GM19193 (cell line): Measurements from ENCODE around the gene MLH1.

ENCODE experiments used
- POLR2A ChIP-seq: IDR thresholded peaks from 4 replicates; pipeline ENCODE4 v1.6.1; 2011; ENCODE audit not compliant: insufficient read depth, insufficient read length; ENCODE audit errors: extremely low read depth

MLH1 gene

GRCh38 chr3:37017683-37018082 lies 24.4 kb downstream of the MLH1 start:
- no peak for TF ChIP-seq POLR2A

- no peak for TF ChIP-seq POLR2A
Measured at GRCh38 chr3:37024092-37024491, 30.8 kb downstream of the MLH1 start.

DNA sequence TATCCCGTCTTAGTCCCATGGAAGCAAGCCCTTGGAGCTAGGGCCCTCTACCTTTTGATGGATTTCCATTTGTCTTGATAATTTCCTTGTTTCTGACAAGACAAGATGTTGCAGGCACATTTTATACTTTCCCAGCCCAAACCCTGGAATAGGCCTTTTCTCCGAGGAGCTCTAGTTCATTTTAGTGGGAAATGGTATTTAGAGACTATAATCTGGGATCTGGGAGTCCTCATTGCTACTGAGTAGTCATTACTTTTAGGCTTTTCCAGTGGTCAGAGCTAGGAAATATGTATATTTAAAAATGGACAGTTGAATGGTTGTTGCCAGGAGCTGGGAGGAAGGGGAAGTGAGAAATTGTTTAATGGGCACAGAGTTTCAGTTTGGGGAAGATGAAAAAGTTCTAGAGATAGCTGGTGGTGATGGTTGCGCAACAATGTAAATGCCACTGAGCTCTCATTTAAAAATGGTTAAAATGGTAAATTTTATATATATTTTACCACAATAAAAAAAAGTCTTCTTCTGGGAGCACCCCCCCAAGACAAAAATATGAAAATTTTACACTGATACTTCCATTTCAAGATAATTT lies 31.6 kb downstream of the MLH1 start:
- no peak for TF ChIP-seq POLR2A

GRCh38 chr3:37025561-37026335 lies 32.4 kb downstream of the MLH1 start:
- TF ChIP-seq POLR2A = no peak

- no peak for TF ChIP-seq POLR2A
Measured at GRCh38 chr3:37026851-37027250, 33.5 kb downstream of the MLH1 start.

DNA sequence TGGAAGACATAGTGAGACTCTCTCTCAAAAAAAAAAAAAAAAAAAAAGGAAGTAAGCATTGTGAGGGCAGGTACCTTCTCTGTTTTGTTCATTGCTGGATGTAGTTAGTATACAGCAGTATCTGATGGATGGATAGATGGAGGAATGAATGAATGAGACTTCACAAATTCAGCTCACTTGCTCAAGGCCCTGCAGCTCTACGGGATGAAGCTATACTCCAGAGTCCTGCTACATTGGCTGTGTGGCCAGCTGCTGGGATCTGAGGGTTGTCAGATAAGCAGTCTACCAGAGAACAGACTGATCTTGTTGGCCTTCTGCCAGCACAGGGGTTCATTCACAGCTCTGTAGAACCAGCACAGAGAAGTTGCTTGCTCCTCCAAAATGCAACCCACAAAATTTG lies 35.0 kb downstream of the MLH1 start:
- TF ChIP-seq POLR2A = no peak

DNA sequence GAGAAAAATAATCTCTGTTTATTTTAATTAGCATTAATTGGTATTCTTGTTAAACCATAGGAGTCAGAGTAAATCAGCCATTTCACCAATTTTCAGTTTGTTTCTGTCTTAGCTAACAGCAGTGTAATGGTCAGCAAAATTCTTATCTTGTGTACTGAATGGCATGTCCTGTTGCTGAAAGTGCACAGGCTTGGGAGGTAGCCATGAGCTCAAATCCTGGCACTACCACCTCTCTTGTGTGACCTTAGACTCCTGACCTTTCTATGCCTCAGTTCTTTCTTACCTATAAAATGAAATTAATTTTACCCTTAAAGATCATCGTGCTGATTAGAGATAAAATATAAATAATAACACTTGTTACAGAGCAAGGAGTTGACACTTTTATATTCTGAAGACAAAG lies 35.8 kb downstream of the MLH1 start:
- TF ChIP-seq POLR2A = no peak

- no peak for TF ChIP-seq POLR2A
Measured at GRCh38 chr3:37029516-37030163, 36.3 kb downstream of the MLH1 start.

DNA sequence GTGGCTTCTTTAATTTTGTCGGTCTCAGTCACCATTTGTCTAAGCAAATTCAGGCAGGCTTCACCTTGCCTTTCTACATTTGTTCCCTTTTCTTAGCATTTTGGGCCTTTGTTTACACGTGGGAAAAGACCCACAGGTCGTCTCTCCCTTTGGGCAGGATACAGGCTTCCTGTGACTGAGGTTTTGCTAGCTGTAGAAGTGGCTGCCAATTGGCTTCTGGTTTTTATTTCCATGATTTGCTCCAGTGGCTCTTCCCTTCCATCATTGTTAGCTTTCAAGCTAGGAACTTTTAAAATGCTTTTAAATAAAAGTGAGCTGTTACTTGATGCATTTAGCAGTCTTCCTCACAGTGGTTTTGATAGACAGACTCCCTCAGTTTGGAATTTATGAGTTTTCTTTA lies 37.3 kb downstream of the MLH1 start:
- no peak for TF ChIP-seq POLR2A

DNA sequence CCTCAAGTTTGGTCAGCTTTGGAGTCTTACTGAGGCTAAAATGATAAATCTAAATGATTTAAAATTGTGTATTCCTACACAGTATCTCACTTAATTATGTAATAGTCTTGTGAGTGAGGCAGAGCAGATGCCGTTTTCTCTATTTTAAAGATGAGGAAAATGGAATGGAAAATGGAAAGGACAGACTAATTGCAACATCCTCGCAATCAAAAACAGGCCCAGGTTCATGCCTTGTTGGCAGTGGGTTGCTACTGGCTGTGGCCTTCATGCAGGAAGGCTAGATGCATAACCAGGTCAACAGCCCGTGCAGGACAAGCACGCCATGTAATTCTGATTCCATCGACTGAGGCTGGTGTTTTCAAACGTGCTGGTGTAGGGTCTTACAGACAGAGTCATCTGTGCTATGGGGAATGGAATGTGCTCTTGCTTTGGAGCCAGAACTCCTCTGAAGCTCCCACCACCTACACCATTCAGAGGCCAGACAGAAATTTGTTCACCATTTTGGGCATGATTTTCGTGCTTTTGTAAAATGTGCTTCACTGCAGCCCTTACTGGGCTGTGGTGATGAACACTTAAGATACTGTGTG lies 37.9 kb downstream of the MLH1 start:
- no peak for TF ChIP-seq POLR2A

DNA sequence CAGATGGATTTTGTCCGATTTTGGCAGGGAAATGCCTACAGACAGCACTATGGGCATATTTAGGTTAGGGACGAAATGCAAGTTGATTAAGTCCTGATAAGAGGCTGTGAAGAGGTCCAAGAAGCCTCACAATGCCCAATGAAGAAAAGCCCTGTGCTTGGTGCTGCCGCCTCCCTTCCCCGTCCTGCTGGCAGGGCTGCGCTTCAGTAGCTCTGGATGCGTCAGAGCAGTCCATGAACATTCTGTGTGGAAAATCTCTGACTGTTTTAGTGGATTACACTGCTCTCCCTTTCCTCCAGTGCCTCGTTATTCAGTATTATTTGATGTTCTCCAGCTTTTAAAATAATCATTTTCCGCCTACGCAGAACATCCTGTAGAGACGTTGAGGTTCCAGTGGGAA lies 39.6 kb downstream of the MLH1 start:
- TF ChIP-seq POLR2A = no peak

- TF ChIP-seq POLR2A = no peak
Measured at GRCh38 chr3:37037352-37037751, 44.0 kb downstream of the MLH1 start.

DNA sequence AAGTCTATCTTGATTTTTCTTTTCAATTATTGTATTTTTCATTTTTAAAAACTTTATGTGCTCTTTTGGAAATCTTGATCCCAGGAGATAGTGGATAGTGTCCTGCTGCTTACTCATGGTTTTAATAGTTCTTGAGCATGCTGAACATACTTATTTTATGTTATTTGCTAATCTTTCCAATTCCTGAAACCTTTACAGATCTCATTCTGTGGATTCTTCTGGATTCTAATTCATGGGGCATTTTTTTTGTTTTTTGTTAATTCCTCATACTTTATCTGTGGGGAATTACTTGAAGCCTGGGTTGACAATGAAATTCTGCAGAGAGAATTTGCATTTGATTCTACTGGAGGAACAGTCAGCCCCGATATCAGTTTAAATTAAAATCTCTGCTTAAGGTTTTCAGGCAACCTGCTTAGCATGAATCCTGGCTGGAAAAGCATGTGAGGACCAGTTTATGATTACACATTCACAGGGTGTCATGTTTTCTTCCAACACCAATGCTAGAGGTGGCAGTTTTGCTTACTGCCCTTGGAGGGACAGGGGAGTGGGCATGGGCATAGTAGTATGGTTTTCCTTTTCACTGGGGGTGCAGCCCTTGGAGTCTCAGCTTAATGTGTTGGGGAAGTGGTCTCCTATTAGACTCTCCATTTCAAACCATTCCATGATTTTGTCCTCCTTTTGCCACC lies 46.0 kb downstream of the MLH1 start:
- no peak for TF ChIP-seq POLR2A

DNA sequence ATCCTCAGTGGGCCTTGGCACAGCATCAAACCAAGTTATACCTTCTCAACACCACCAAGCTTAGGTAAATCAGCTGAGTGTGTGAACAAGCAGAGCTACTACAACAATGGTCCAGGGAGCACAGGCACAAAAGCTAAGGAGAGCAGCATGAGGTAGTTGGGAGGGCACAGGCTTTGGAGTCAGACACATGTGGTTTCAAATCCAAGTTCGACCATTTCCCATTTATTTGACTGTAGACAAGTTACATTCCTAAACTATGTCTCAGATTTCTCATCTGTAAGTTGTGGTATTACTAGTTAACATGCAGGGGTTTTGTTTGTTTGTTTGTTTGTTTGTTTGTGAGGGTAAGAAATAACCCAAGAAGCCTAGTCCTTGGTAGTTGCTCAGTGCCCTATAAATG lies 46.9 kb downstream of the MLH1 start:
- TF ChIP-seq POLR2A = no peak

DNA sequence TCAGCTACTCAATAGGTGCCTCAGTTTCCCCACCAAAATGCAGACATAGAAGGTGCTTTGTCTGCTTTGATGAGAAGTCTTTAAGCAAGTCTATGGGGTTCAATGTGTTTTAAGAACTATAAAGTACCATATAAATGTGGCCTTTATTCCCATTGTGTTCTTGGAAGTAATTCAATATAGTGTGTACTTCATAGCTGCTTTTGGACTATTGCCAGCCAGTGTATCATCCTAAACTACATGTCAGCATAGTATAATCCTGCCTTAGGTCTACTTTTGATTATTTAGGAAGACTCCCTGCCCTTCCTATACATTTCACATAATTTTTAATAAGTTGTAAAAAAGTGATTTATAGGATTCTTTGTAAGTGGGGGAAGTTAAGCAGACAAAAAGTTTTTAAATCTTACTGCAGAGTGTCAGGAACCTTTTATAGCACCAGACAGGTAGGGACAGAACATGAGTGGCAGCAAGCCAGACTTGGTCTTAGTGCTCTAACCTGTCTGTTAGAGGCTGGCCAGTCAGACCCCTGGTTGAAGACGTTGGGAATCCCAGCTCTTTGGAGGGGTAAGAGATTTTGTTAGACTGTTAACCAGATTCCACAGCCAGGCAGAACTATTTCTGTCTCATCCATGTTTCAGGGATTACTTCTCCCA lies 48.4 kb downstream of the MLH1 start:
- TF ChIP-seq POLR2A = no peak
